GM21619 (cell line): ENCODE data around the gene PUM1.

ENCODE experiments used
- ATAC-seq: cut with Tn5 transposase; IDR thresholded peaks from one replicate; pipeline ENCODE4 v1.9.1; 2021; ENCODE audit not compliant: unreplicated experiment

PUM1 gene

GRCh38 chr1:30908316-30908695, 157.2 kb downstream of the PUM1 start:
- no peak for ATAC-seq

- ATAC-seq: no peak
Observed at GRCh38 chr1:30907481-30908315, 157.8 kb downstream of the PUM1 start.

- ATAC-seq: no peak
Observed at GRCh38 chr1:30906631-30907441, 158.7 kb downstream of the PUM1 start.

GRCh38 chr1:30905916-30906620, 159.4 kb downstream of the PUM1 start:
- ATAC-seq: no peak

GRCh38 chr1:30905403-30905802, 160.1 kb downstream of the PUM1 start:
- no peak for ATAC-seq

- no peak for ATAC-seq
Observed at GRCh38 chr1:30904962-30905335, 160.6 kb downstream of the PUM1 start.

- no peak for ATAC-seq
Observed at GRCh38 chr1:30904191-30904961, 161.1 kb downstream of the PUM1 start.

- no peak for ATAC-seq
Observed at GRCh38 chr1:30903343-30904034, 162.0 kb downstream of the PUM1 start.

GRCh38 chr1:30902593-30903290, 162.8 kb downstream of the PUM1 start:
- no peak for ATAC-seq

GRCh38 chr1:30901798-30902581, 163.5 kb downstream of the PUM1 start:
- ATAC-seq: no peak

GRCh38 chr1:30900931-30901560, 164.5 kb downstream of the PUM1 start:
- ATAC-seq: no peak

- no peak for ATAC-seq
Observed at GRCh38 chr1:30900486-30900885, 165.0 kb downstream of the PUM1 start.

GRCh38 chr1:30899577-30900389, 165.7 kb downstream of the PUM1 start:
- ATAC-seq: no peak

GRCh38 chr1:30898031-30898815, 167.3 kb downstream of the PUM1 start:
- ATAC-seq: no peak

GRCh38 chr1:30896905-30897304, 168.6 kb downstream of the PUM1 start:
- no peak for ATAC-seq

- ATAC-seq: no peak
Observed at GRCh38 chr1:30895944-30896660, 169.4 kb downstream of the PUM1 start.
